HepG2 (cell line): Measurements from ENCODE around the gene CPEB3. TPM values are rescaled to one million over a fixed set of nuclear protein-coding genes. Genes with fewer than 3 reads are reported as not detected.
A peak's percentile ranks its signal among the peaks of the same experiment; 100 is the strongest.

Experiments used
- BCL6 ChIP-seq: IDR thresholded peaks from 2 replicates; pipeline ENCODE4 v1.6.1; 2016; ENCODE audit warnings: missing genetic modification reagents, missing compliant biosample characterization
- HNRNPL ChIP-seq: fragments of 200-400 bp; formaldehyde crosslinking; IDR thresholded peaks from 2 replicates; pipeline ENCODE4 v1.6.1; 2017; ENCODE audit warnings: mild to moderate bottlenecking, low read depth, low read length
- ZKSCAN1 ChIP-seq: fragments of 150-350 bp; IDR thresholded peaks from 2 replicates; pipeline ENCODE4 v1.6.1; 2014; ENCODE audit warnings: low read length
- ZNF260 ChIP-seq: sonication (generic); formaldehyde crosslinking; IDR thresholded peaks from 2 replicates; pipeline ENCODE4 v1.4.0; 2020; ENCODE audit warnings: missing genetic modification reagents, low read depth, mild to moderate bottlenecking, borderline replicate concordance
- ZNF816 ChIP-seq: sonication (generic); formaldehyde crosslinking; IDR thresholded peaks from 2 replicates; pipeline ENCODE4 v1.8.0; 2022; ENCODE audit warnings: missing genetic modification reagents, mild to moderate bottlenecking, borderline replicate concordance
- polyA plus RNA-seq, 8 experiments: library from polyadenylated mRNA; depleted of rRNA in 3 of 8; stranded (reverse) in 7 of 8; unstranded in 1 of 8; fragments of >200 nt; fragmentation: Illumina TruSeq in 4 of 8; extraction: Trizol in 4 of 8; gene quantifications; 2 replicates each; pipeline versions ENCODE4 v1.2.1 to v1.2.3, GENCODE V29; 2011 to 2016; ENCODE audit warnings: low read depth in 4 of 8, missing spikeins in 1 of 8, mixed read lengths in 1 of 8; ENCODE audit not compliant: insufficient read depth in 1 of 8
- total RNA-seq, 5 experiments: library from RNA; depleted of rRNA; stranded (reverse); fragments of >200 nt; fragmentation: Illumina TruSeq; extraction: Trizol; gene quantifications; 2 replicates each; pipeline ENCODE4 v1.2.3, GENCODE V29; 2016; ENCODE audit warnings: low read depth in 1 of 5
- TF ChIP-seq, protein P1 (sequence below), 2 experiments: sonication (generic) in 1 of 2; formaldehyde crosslinking in 1 of 2; IDR thresholded peaks; 2 replicates each; pipeline versions ENCODE4 v1.5.1 to v1.6.1; 2011 to 2020; ENCODE audit warnings: borderline replicate concordance in 1 of 2, low read depth in 1 of 2, low read length in 1 of 2, mild to moderate bottlenecking in 1 of 2, missing genetic modification reagents in 1 of 2, moderate library complexity in 1 of 2
- TF ChIP-seq, protein P2 (sequence below): sonication (generic); formaldehyde crosslinking; IDR thresholded peaks from 2 replicates; pipeline ENCODE4 v1.4.0; 2020; ENCODE audit warnings: mild to moderate bottlenecking, missing genetic modification reagents
- TF ChIP-seq, protein P3 (sequence below): sonication (generic); formaldehyde crosslinking; conservative IDR thresholded peaks from 2 replicates; pipeline ENCODE4 v1.8.0; 2022; ENCODE audit warnings: mild to moderate bottlenecking, moderate library complexity, missing genetic modification reagents
- TF ChIP-seq, protein P4 (sequence below): sonication (generic); formaldehyde crosslinking; IDR thresholded peaks from 2 replicates; pipeline ENCODE4 v1.5.0; 2020; ENCODE audit warnings: mild to moderate bottlenecking, missing genetic modification reagents
- TF ChIP-seq, protein P5 (sequence below): sonication (generic); formaldehyde crosslinking; IDR thresholded peaks from 2 replicates; pipeline ENCODE4 v1.4.0; 2020; ENCODE audit warnings: mild to moderate bottlenecking, missing genetic modification reagents
- TF ChIP-seq, protein P6 (sequence below): sonication (generic); formaldehyde crosslinking; IDR thresholded peaks from 2 replicates; pipeline ENCODE4 v1.5.1; 2020; ENCODE audit warnings: mild to moderate bottlenecking, missing genetic modification reagents, moderate library complexity

Gene CPEB3
- total and polyA plus RNA-seq, 2 of the 13 experiments (the other 11 are each of a cell fraction or from before 2014, with no cell fraction given), result 0.66 to 0.70 TPM

DNA sequence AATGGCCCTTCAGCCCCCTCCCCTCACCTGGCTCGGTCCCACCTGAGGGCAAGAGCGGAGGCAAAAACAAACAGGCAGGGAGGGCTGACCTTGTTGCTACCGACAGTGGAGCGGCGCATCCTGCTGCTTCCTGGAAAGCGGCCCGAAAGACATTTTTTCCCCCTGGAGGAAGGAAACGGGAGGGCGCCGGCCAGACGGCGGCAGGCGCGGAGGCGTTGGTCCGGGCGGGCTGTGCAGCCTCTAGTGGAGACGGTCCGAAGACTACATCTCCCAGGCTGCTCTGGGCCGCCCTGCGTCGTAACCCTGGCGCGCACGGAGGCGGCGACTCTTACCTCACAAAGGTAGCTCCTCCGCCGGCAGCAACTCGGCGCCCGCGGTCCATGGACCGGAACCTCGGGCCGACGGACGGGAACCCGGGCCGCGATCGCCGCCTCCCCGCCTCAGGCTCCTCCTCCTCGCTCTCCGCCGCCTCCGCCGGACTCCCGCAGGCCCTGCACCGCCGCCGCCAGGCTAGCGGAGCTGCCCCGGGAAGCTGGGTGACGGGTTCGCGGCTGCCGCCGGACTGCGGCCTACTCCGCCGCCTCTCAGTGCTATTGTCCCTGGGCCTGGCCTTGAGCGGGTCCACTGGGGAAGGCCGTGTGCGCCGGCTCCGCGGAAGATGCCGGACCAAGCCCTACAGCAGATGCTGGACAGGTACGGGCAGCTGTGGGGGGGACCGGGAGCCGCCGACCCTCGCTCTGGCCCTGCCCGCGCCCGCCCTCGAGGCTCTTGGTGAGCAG lies at the start of gene CPEB3, which contains the start of gene MARCHF5 (continued):
- TF ChIP-seq, protein P1, sequence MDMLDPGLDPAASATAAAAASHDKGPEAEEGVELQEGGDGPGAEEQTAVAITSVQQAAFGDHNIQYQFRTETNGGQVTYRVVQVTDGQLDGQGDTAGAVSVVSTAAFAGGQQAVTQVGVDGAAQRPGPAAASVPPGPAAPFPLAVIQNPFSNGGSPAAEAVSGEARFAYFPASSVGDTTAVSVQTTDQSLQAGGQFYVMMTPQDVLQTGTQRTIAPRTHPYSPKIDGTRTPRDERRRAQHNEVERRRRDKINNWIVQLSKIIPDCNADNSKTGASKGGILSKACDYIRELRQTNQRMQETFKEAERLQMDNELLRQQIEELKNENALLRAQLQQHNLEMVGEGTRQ (IDR thresholded peaks at IDR 0.05; ENCODE audit: low read depth, low read length), result no peak
- TF ChIP-seq, protein P1 (CRISPR knock-in tag; IDR thresholded peaks at IDR 0.05; ENCODE audit: borderline replicate concordance), result no peak; the same call in 1 of the 2 replicates
- TF ChIP-seq, protein P2, sequence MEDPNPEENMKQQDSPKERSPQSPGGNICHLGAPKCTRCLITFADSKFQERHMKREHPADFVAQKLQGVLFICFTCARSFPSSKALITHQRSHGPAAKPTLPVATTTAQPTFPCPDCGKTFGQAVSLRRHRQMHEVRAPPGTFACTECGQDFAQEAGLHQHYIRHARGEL, result 0 out of 2 replicates have a peak, but pooled peaks have one; percentile 44
- TF ChIP-seq, protein P3, sequence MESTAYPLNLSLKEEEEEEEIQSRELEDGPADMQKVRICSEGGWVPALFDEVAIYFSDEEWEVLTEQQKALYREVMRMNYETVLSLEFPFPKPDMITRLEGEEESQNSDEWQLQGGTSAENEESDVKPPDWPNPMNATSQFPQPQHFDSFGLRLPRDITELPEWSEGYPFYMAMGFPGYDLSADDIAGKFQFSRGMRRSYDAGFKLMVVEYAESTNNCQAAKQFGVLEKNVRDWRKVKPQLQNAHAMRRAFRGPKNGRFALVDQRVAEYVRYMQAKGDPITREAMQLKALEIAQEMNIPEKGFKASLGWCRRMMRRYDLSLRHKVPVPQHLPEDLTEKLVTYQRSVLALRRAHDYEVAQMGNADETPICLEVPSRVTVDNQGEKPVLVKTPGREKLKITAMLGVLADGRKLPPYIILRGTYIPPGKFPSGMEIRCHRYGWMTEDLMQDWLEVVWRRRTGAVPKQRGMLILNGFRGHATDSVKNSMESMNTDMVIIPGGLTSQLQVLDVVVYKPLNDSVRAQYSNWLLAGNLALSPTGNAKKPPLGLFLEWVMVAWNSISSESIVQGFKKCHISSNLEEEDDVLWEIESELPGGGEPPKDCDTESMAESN, result peak; percentile 70; the same call in 1 of the 2 replicates
- TF ChIP-seq, protein P4, sequence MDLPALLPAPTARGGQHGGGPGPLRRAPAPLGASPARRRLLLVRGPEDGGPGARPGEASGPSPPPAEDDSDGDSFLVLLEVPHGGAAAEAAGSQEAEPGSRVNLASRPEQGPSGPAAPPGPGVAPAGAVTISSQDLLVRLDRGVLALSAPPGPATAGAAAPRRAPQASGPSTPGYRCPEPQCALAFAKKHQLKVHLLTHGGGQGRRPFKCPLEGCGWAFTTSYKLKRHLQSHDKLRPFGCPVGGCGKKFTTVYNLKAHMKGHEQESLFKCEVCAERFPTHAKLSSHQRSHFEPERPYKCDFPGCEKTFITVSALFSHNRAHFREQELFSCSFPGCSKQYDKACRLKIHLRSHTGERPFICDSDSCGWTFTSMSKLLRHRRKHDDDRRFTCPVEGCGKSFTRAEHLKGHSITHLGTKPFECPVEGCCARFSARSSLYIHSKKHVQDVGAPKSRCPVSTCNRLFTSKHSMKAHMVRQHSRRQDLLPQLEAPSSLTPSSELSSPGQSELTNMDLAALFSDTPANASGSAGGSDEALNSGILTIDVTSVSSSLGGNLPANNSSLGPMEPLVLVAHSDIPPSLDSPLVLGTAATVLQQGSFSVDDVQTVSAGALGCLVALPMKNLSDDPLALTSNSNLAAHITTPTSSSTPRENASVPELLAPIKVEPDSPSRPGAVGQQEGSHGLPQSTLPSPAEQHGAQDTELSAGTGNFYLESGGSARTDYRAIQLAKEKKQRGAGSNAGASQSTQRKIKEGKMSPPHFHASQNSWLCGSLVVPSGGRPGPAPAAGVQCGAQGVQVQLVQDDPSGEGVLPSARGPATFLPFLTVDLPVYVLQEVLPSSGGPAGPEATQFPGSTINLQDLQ, result peak; percentile 82; the same call in 1 of the 2 replicates
- TF ChIP-seq, protein P5, sequence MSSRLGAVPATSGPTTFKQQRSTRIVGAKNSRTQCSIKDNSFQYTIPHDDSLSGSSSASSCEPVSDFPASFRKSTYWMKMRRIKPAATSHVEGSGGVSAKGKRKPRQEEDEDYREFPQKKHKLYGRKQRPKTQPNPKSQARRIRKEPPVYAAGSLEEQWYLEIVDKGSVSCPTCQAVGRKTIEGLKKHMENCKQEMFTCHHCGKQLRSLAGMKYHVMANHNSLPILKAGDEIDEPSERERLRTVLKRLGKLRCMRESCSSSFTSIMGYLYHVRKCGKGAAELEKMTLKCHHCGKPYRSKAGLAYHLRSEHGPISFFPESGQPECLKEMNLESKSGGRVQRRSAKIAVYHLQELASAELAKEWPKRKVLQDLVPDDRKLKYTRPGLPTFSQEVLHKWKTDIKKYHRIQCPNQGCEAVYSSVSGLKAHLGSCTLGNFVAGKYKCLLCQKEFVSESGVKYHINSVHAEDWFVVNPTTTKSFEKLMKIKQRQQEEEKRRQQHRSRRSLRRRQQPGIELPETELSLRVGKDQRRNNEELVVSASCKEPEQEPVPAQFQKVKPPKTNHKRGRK (CRISPR knock-in tag), result no peak
- no peak for TF ChIP-seq ZNF816 (CRISPR knock-in tag)
- peak; percentile 97 for TF ChIP-seq BCL6
- TF ChIP-seq ZNF260 (CRISPR knock-in tag), result no peak
- no peak for TF ChIP-seq HNRNPL
- no peak for TF ChIP-seq ZKSCAN1
- TF ChIP-seq, protein P6, sequence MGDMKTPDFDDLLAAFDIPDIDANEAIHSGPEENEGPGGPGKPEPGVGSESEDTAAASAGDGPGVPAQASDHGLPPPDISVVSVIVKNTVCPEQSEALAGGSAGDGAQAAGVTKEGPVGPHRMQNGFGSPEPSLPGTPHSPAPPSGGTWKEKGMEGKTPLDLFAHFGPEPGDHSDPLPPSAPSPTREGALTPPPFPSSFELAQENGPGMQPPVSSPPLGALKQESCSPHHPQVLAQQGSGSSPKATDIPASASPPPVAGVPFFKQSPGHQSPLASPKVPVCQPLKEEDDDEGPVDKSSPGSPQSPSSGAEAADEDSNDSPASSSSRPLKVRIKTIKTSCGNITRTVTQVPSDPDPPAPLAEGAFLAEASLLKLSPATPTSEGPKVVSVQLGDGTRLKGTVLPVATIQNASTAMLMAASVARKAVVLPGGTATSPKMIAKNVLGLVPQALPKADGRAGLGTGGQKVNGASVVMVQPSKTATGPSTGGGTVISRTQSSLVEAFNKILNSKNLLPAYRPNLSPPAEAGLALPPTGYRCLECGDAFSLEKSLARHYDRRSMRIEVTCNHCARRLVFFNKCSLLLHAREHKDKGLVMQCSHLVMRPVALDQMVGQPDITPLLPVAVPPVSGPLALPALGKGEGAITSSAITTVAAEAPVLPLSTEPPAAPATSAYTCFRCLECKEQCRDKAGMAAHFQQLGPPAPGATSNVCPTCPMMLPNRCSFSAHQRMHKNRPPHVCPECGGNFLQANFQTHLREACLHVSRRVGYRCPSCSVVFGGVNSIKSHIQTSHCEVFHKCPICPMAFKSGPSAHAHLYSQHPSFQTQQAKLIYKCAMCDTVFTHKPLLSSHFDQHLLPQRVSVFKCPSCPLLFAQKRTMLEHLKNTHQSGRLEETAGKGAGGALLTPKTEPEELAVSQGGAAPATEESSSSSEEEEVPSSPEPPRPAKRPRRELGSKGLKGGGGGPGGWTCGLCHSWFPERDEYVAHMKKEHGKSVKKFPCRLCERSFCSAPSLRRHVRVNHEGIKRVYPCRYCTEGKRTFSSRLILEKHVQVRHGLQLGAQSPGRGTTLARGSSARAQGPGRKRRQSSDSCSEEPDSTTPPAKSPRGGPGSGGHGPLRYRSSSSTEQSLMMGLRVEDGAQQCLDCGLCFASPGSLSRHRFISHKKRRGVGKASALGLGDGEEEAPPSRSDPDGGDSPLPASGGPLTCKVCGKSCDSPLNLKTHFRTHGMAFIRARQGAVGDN (CRISPR knock-in tag), result peak; percentile 92
